ENCODE results near the gene KRT17. TPM values are rescaled to one million over a fixed set of nuclear protein-coding genes. Genes with fewer than 3 reads are reported as not detected.

KRT17 gene
- total RNA-seq, 6 donors from 2014 or later = 0.78 to 33.3 (median 18.0) TPM

DNA sequence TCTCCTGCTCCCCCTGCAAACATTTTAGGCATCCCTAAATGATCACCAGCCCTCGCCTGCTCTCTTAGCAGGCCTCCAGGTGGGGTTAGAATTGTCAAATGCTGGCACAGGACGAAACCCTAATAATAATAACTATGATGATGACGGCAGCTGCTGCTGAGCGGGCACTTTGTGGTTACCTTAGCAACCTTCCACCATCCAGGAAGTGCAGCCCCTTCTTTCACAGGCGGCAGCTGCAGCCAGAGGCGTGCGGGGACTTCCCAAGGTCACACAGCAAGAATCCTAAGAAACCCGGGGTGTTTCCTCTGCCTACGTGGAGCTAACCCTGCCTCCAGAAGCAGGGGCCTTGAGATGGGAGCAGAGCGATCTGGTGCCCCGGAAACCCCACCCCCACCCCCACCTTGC is 41.9 kb upstream of the KRT17 start:
- ATAC-seq (ENCODE audit: low FRiP score in 2 of 2) = peak; percentile 0 to 7
- Histone ChIP-seq H3K4me3 (peak overlapping the region in 3 of 4 donors; percentile 43 to 62 (median 52)), H3K9me3 (no peaks in the 10 kb centered on the region), H3K27me3 (no peaks in the 10 kb centered on the region), H3K27ac (peak overlapping the region; percentile 75 to 90 (median 82)), H3K4me1 (peaks cover 24 to 39% (median 34%) of the 10 kb centered on the region in 4 donors), H3K36me3 (no peaks in the 10 kb centered on the region)
- peak in 1 of 2 donors; percentile 66 for DNase-seq
- TF ChIP-seq EP300 (IDR thresholded peaks at IDR 0.05) = no peak
- TF ChIP-seq, protein P1, sequence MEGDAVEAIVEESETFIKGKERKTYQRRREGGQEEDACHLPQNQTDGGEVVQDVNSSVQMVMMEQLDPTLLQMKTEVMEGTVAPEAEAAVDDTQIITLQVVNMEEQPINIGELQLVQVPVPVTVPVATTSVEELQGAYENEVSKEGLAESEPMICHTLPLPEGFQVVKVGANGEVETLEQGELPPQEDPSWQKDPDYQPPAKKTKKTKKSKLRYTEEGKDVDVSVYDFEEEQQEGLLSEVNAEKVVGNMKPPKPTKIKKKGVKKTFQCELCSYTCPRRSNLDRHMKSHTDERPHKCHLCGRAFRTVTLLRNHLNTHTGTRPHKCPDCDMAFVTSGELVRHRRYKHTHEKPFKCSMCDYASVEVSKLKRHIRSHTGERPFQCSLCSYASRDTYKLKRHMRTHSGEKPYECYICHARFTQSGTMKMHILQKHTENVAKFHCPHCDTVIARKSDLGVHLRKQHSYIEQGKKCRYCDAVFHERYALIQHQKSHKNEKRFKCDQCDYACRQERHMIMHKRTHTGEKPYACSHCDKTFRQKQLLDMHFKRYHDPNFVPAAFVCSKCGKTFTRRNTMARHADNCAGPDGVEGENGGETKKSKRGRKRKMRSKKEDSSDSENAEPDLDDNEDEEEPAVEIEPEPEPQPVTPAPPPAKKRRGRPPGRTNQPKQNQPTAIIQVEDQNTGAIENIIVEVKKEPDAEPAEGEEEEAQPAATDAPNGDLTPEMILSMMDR (IDR thresholded peaks at IDR 0.05) = no peak
- no peak for TF ChIP-seq POLR2A (IDR thresholded peaks at IDR 0.05)
- TF ChIP-seq POLR2AphosphoS5 (IDR thresholded peaks at IDR 0.05) = no peak
- 4% methylated on average over 5 to 11 of the region's 11 CpGs for WGBS, 2 donors

GRCh38 chr17:41665566-41666236 is 41.3 kb upstream of the KRT17 start:
- H3K9me3 ChIP-seq = no peaks in the 10 kb centered on the region
- TF ChIP-seq POLR2A (IDR thresholded peaks at IDR 0.05) (peak in 2 of 4 donors; percentile 74 to 81), POLR2AphosphoS5 (IDR thresholded peaks at IDR 0.05) (peak; percentile 46 to 75), EP300 (IDR thresholded peaks at IDR 0.05) (no peak)
- TF ChIP-seq, protein P1 (IDR thresholded peaks at IDR 0.05) = peak; percentile 93 to 98 (median 98)
- H3K27ac ChIP-seq = peak overlapping the region; percentile 75 to 90 (median 82)
- peak overlapping the region; percentile 18 to 62 (median 48) for H3K4me3 ChIP-seq
- peaks cover 24 to 39% (median 34%) of the 10 kb centered on the region in 4 donors for H3K4me1 ChIP-seq
- no peaks in the 10 kb centered on the region for H3K27me3 ChIP-seq
- peak; percentile 96 to 99 for DNase-seq
- no peaks in the 10 kb centered on the region for H3K36me3 ChIP-seq
- ATAC-seq (ENCODE audit: low FRiP score in 2 of 2) = peak; percentile 95 to 96
- 3 to 21% methylated on average over 5 to 29 of the region's 39 CpGs for WGBS, 2 donors

DNA sequence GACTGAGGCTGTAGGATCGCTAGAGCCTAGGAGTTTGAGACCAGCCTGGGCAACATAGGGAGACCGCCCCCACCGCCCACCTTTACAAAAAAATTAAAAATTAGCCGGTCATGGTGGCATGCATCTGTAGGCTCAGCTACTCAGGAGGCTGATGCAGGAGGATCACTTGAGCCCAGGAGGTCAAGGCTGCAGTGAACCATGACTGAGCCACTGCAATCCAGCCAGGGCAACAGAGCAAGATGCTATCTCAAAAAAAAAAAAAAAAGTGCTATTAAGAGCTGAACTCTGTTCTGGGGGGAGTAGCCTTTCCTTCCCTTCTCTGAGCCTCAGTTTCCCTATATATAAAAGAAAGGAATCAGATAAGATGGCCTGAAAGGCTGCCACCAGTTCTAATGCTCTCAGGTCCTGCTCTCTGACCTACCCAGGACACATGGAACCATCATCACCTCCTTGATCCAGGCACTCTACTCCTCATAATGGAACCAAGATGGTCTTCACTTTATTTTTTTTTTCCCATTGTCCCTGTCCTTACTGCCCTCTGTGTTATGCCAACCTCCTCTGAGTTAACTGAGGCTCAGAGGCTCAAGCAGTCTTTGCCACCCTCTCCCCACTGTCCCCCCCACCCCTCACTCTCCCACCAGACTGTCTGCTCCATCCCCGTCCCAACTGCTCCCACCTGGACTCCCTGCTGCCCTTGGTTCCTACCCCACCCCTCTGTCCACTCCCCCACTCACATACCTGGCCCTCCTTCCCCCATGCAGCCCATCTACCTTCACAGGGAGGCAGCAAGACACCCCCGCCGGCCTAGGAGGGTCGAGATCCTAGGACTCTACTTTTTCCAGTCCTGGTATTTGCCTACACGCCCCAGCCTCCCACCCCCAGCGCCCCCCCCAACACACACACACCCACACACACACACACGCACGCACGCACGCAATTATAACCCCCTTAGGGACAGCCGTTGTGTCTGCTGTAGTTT is 40.5 kb upstream of the KRT17 start:
- H3K4me3 ChIP-seq = peak overlapping the region in 3 of 4 donors; percentile 43 to 62 (median 52)
- 59 to 66% methylated on average over 11 to 14 of the region's 15 CpGs for WGBS, 2 donors
- ATAC-seq (ENCODE audit: low FRiP score in 2 of 2) (no peak), DNase-seq (no peak)
- H3K27me3 ChIP-seq = no peaks in the 10 kb centered on the region
- peaks cover 24 to 39% (median 34%) of the 10 kb centered on the region in 4 donors for H3K4me1 ChIP-seq
- H3K36me3 ChIP-seq = no peaks in the 10 kb centered on the region
- H3K9me3 ChIP-seq = no peaks in the 10 kb centered on the region
- TF ChIP-seq POLR2A (IDR thresholded peaks at IDR 0.05) (no peak), EP300 (IDR thresholded peaks at IDR 0.05) (no peak), POLR2AphosphoS5 (IDR thresholded peaks at IDR 0.05) (no peak)
- TF ChIP-seq, protein P1 (IDR thresholded peaks at IDR 0.05) = no peak
- peak overlapping the region; percentile 75 to 90 (median 82) for H3K27ac ChIP-seq

- no peaks in the 10 kb centered on the region for H3K9me3 ChIP-seq
- no peak overlapping the region for H3K4me3 ChIP-seq
- TF ChIP-seq EP300 (IDR thresholded peaks at IDR 0.05) (no peak), POLR2A (IDR thresholded peaks at IDR 0.05) (no peak)
- TF ChIP-seq, protein P1 (IDR thresholded peaks at IDR 0.05) = no peak
- ATAC-seq (ENCODE audit: low FRiP score in 2 of 2) = no peak
- peaks cover 24 to 39% (median 34%) of the 10 kb centered on the region in 4 donors for H3K4me1 ChIP-seq
- H3K27me3 ChIP-seq = no peaks in the 10 kb centered on the region
- H3K27ac ChIP-seq = no peak overlapping the region
- no peak for DNase-seq
- H3K36me3 ChIP-seq = no peaks in the 10 kb centered on the region
- 65 to 81% methylated on average over 2 of the region's 2 CpGs for WGBS, 2 donors
Observed at GRCh38 chr17:41664172-41664457, 39.7 kb upstream of the KRT17 start.
